ENCODE measurements around the gene NPEPL1. TPM values are rescaled to one million over a fixed set of nuclear protein-coding genes. Genes with fewer than 3 reads are reported as not detected.

Gene NPEPL1
- total and polyA plus RNA-seq, 10 of the 15 experiments (the other 5 are each of a cell fraction or from before 2014, with no cell fraction given): 0.08 to 21.3 (median 10.2) TPM

DNA sequence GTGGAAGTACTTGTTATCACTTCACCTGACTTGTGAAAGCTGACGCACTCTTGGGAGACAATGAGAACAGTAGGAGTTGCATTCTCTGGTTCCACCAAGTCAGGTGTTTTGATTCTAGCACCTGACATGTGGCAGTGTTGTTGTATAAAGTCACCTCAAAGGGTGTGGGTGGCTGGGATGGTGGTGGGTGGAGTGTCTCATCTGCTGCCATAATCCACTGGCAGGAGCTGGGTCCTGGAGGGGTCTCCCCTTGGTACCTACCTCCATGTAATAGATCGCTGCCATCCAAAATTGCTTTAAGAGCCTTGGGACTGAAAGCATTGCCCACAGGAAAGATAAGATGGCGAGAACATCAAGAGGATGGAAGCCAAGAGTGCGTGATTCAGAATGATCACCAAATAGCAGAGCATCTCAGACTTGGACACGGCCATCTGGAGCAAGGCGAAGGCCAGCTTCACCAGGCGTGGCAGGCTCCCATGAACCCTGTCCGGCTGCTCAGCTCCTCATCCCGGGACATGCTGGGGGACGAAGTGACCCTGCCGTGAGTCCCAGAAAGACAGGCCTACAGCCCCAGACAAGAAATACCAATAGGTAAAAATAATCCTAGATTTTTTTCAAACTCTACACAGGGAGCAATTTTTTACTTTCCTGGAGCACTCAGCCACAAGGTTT, 56.6 kb downstream of the NPEPL1 start:
- DNase-seq (ENCODE audit: low read depth, low spot score) (no peak), FAIRE-seq (no peak), ATAC-seq (no peak)
- no peaks in the 10 kb centered on the region for H3K36me3 ChIP-seq (ENCODE audit: control insufficient read depth in 2 of 2, insufficient read depth in 2 of 2, low read length in 1 of 2)
- no peak overlapping the region for H3K4me3 ChIP-seq
- POLR2A ChIA-PET: no interaction called here
- no peak overlapping the region for H3K9ac ChIP-seq (ENCODE audit: control insufficient read depth, insufficient read depth, low read length)
- no peaks in the 10 kb centered on the region for H3K4me1 ChIP-seq (ENCODE audit: control insufficient read depth, insufficient read depth, low read length)
- intact Hi-C loops (cut with micrococcal nuclease; ENCODE audit: unreplicated experiment) (no loop called here), in situ Hi-C loops (cut with MboI) (no loop called here)
- TF ChIP-seq CREB1 (IDR thresholded peaks at IDR 0.05; ENCODE audit: low read depth) (no peak), SIX5 (IDR thresholded peaks at IDR 0.05; ENCODE audit: low read depth, low read length, severe bottlenecking) (no peak), ZNF622 (IDR thresholded peaks at IDR 0.05) (no peak), RELA (IDR thresholded peaks at IDR 0.05; ENCODE audit: borderline replicate concordance, partially characterized antibody) (no peak), CREM (IDR thresholded peaks at IDR 0.05; ENCODE audit: low read depth) (no peak), NFYB (IDR thresholded peaks at IDR 0.05; ENCODE audit: insufficient read depth, low read depth, low read length) (no peak), CHD2 (IDR thresholded peaks at IDR 0.05; ENCODE audit: borderline replicate concordance, low read depth, low read length) (no peak), PAX8 (IDR thresholded peaks at IDR 0.05) (no peak), TCF12 (IDR thresholded peaks at IDR 0.05; ENCODE audit: low read depth, low read length) (no peak), ZBED1 (IDR thresholded peaks at IDR 0.05; ENCODE audit: borderline replicate concordance) (no peak), ATF7 (IDR thresholded peaks at IDR 0.05; ENCODE audit: low read depth) (no peak), WRNIP1 (IDR thresholded peaks at IDR 0.05; ENCODE audit: borderline replicate concordance, low read depth, low read length) (no peak), MEF2A (IDR thresholded peaks at IDR 0.05; ENCODE audit: insufficient read depth, low read depth, low read length) (no peak), NFXL1 (IDR thresholded peaks at IDR 0.05; ENCODE audit: borderline replicate concordance) (no peak), TAF1 (IDR thresholded peaks at IDR 0.05; ENCODE audit: borderline replicate concordance, low read depth, low read length) (no peak), PML (IDR thresholded peaks at IDR 0.05; ENCODE audit: low read length) (no peak), DPF2 (IDR thresholded peaks at IDR 0.05) (no peak)
- TF ChIP-seq, protein P1, sequence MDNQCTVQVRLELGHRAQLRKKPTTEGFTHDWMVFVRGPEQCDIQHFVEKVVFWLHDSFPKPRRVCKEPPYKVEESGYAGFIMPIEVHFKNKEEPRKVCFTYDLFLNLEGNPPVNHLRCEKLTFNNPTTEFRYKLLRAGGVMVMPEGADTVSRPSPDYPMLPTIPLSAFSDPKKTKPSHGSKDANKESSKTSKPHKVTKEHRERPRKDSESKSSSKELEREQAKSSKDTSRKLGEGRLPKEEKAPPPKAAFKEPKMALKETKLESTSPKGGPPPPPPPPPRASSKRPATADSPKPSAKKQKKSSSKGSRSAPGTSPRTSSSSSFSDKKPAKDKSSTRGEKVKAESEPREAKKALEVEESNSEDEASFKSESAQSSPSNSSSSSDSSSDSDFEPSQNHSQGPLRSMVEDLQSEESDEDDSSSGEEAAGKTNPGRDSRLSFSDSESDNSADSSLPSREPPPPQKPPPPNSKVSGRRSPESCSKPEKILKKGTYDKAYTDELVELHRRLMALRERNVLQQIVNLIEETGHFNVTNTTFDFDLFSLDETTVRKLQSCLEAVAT (IDR thresholded peaks at IDR 0.05): no peak
- TF ChIP-seq, protein P2, sequence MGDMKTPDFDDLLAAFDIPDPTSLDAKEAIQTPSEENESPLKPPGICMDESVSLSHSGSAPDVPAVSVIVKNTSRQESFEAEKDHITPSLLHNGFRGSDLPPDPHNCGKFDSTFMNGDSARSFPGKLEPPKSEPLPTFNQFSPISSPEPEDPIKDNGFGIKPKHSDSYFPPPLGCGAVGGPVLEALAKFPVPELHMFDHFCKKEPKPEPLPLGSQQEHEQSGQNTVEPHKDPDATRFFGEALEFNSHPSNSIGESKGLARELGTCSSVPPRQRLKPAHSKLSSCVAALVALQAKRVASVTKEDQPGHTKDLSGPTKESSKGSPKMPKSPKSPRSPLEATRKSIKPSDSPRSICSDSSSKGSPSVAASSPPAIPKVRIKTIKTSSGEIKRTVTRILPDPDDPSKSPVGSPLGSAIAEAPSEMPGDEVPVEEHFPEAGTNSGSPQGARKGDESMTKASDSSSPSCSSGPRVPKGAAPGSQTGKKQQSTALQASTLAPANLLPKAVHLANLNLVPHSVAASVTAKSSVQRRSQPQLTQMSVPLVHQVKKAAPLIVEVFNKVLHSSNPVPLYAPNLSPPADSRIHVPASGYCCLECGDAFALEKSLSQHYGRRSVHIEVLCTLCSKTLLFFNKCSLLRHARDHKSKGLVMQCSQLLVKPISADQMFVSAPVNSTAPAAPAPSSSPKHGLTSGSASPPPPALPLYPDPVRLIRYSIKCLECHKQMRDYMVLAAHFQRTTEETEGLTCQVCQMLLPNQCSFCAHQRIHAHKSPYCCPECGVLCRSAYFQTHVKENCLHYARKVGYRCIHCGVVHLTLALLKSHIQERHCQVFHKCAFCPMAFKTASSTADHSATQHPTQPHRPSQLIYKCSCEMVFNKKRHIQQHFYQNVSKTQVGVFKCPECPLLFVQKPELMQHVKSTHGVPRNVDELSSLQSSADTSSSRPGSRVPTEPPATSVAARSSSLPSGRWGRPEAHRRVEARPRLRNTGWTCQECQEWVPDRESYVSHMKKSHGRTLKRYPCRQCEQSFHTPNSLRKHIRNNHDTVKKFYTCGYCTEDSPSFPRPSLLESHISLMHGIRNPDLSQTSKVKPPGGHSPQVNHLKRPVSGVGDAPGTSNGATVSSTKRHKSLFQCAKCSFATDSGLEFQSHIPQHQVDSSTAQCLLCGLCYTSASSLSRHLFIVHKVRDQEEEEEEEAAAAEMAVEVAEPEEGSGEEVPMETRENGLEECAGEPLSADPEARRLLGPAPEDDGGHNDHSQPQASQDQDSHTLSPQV (IDR thresholded peaks at IDR 0.05): no peak
- TF ChIP-seq, protein P3, sequence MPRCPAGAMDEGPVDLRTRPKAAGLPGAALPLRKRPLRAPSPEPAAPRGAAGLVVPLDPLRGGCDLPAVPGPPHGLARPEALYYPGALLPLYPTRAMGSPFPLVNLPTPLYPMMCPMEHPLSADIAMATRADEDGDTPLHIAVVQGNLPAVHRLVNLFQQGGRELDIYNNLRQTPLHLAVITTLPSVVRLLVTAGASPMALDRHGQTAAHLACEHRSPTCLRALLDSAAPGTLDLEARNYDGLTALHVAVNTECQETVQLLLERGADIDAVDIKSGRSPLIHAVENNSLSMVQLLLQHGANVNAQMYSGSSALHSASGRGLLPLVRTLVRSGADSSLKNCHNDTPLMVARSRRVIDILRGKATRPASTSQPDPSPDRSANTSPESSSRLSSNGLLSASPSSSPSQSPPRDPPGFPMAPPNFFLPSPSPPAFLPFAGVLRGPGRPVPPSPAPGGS (IDR thresholded peaks at IDR 0.05; ENCODE audit: borderline replicate concordance, insufficient read depth, low read depth, low read length, poor library complexity, severe bottlenecking): no peak
- RAD21 ChIA-PET (ENCODE audit: unreplicated experiment): no interaction called here
- CTCF ChIA-PET: interaction anchor here (0.6 to 1.4 kb wide), 2 partner anchors 9 to 338 kb away, joined by 3 read pairs; no protein-coding TSS in a partner anchor
- no peaks in the 10 kb centered on the region for H3K9me3 ChIP-seq (replicated peaks; ENCODE audit: control insufficient read depth, insufficient read depth, low read length)
- SMC1A ChIA-PET (ENCODE audit: uncharacterized antibody, unreplicated experiment): no interaction called here
- no peaks in the 10 kb centered on the region for H4K20me1 ChIP-seq (ENCODE audit: control insufficient read depth, insufficient read depth)
- peaks cover 2 to 4% of the 10 kb centered on the region in 2 experiments; a peak in 2 of 4 replicates for H3K27me3 ChIP-seq (replicated peaks in 1 of 2; ENCODE audit: control insufficient read depth in 2 of 2, insufficient read depth in 2 of 2, low read length in 1 of 2)
- WGBS (ENCODE audit: insufficient coverage, insufficient replicate concordance, low lambda C conversion rate, missing lambda C conversion rate): 48% methylated on average over 11 of the region's 11 CpGs
- no peak overlapping the region for H3K27ac ChIP-seq (ENCODE audit: control insufficient read depth, insufficient read depth)
- H2AFZ ChIP-seq (ENCODE audit: control insufficient read depth, low read depth, low read length): no peak overlapping the region
- H3K79me2 ChIP-seq (ENCODE audit: control insufficient read depth, insufficient read depth, low read length): no peaks in the 10 kb centered on the region
- no TSS peak for BruUV-seq (replicated peaks)
- H3K4me2 ChIP-seq (ENCODE audit: control insufficient read depth, insufficient read depth): no peak overlapping the region

All from GM12878 (cell line).